HEK293 (cell line): Measurements from ENCODE around the gene RPGRIP1L.

Source experiments
- CTCF ChIP-seq: fragments of 450-650 bp; formaldehyde crosslinking; IDR thresholded peaks from 2 replicates; pipeline ENCODE4 v1.5.1; 2016; ENCODE audit warnings: missing biosample characterization, missing genetic modification characterization
- ZFP3 ChIP-seq: fragments of 450-650 bp; formaldehyde crosslinking; IDR thresholded peaks from 2 replicates; pipeline ENCODE4 v1.5.1; 2016; ENCODE audit warnings: low read depth, missing biosample characterization, missing genetic modification characterization
- ZNF138 ChIP-seq: fragments of 450-650 bp; formaldehyde crosslinking; IDR thresholded peaks from 2 replicates; pipeline ENCODE4 v1.5.1; 2016; ENCODE audit warnings: missing biosample characterization, missing genetic modification characterization, borderline replicate concordance
- ZNF157 ChIP-seq: fragments of 450-650 bp; formaldehyde crosslinking; IDR thresholded peaks from 2 replicates; pipeline ENCODE4 v1.5.1; 2016; ENCODE audit warnings: missing biosample characterization, missing genetic modification characterization
- ZNF274 ChIP-seq, 2 experiments: fragments of 200-500 bp in 1 of 2; fragments of 450-650 bp in 1 of 2; sonication (Bioruptor generic) in 1 of 2; formaldehyde crosslinking in 1 of 2; IDR thresholded peaks; 2 replicates each; pipeline versions ENCODE4 v1.5.1 to v1.6.1; 2014 to 2016; ENCODE audit warnings: borderline replicate concordance in 1 of 2, inconsistent platforms in 1 of 2, low read length in 1 of 2, missing biosample characterization in 1 of 2, missing genetic modification characterization in 1 of 2
- ZNF530 ChIP-seq: fragments of 450-650 bp; formaldehyde crosslinking; IDR thresholded peaks from 2 replicates; pipeline ENCODE4 v1.5.1; 2016; ENCODE audit warnings: low read depth, missing biosample characterization, missing genetic modification characterization
- ZNF629 ChIP-seq: fragments of 450-650 bp; formaldehyde crosslinking; IDR thresholded peaks from 2 replicates; pipeline ENCODE4 v1.5.1; 2017; ENCODE audit warnings: missing biosample characterization, missing genetic modification characterization
- ZNF704 ChIP-seq: fragments of 450-650 bp; formaldehyde crosslinking; IDR thresholded peaks from 2 replicates; pipeline ENCODE4 v1.5.1; 2016; ENCODE audit warnings: missing biosample characterization, missing genetic modification characterization

- TF ChIP-seq ZNF157 (no peak), CTCF (tag by site-specific recombination) (no peak), ZNF274 (IDR thresholded peaks at IDR 0.05; ENCODE audit: low read length) (no peak), ZNF274 (tag by site-specific recombination; IDR thresholded peaks at IDR 0.05; ENCODE audit: borderline replicate concordance) (no peak), ZNF629 (tag by site-specific recombination) (no peak), ZNF704 (tag by site-specific recombination) (no peak), ZFP3 (no peak), ZNF138 (tag by site-specific recombination) (no peak), ZNF530 (tag by site-specific recombination) (no peak)
Observed at GRCh38 chr16:53563426-53563825, 140.2 kb downstream of the RPGRIP1L start.
